ENCODE measurements around the gene PPM1L. TPM values are rescaled to one million over a fixed set of nuclear protein-coding genes. Genes with fewer than 3 reads are reported as not detected.

The PPM1L gene
- polyA plus RNA-seq, 3 donors: 5.5 to 9.9 (median 7.8) TPM

DNA sequence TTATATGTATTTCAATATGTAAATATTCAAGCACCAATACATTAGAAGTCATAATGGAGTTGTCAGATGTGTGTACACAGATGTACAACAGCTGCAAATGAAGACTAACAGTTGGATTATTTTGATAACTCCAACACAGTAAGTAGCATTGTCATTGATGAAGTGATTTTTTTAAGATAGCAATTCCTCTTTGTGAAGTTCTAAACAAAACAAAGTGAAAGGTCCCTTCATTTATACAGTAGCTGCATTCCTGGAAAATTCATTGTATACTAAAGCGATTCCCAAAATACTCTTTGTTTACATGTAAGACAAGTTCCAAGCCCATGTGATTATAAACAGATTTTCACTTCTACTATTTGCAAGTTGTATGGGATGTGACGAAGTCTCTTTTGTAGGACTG is 234.4 kb downstream of the PPM1L start:
- H3K79me2 ChIP-seq (ENCODE audit: insufficient read depth, low read length): no peaks in the 10 kb centered on the region

DNA sequence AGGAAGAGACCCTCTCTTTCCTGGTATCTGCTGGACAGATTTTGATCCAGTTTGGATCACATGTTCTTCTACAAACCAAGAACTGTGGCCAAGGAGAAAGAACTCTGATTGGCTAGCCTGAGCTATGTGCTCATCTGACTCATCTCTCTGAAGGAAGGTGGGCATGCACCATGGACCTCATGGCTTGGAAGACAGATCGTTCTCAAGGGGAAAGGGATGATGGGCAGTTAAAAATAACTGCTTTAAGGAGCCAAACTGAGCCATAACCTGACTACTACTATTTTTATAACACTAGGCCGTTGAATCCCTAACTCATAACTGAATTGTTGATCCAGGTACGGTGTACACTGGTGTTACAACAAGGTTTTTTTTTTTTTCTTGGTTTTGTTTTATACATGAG is 236.7 kb downstream of the PPM1L start:
- intact Hi-C loops (cut with micrococcal nuclease): no loop called here
- TF ChIP-seq, protein P1, sequence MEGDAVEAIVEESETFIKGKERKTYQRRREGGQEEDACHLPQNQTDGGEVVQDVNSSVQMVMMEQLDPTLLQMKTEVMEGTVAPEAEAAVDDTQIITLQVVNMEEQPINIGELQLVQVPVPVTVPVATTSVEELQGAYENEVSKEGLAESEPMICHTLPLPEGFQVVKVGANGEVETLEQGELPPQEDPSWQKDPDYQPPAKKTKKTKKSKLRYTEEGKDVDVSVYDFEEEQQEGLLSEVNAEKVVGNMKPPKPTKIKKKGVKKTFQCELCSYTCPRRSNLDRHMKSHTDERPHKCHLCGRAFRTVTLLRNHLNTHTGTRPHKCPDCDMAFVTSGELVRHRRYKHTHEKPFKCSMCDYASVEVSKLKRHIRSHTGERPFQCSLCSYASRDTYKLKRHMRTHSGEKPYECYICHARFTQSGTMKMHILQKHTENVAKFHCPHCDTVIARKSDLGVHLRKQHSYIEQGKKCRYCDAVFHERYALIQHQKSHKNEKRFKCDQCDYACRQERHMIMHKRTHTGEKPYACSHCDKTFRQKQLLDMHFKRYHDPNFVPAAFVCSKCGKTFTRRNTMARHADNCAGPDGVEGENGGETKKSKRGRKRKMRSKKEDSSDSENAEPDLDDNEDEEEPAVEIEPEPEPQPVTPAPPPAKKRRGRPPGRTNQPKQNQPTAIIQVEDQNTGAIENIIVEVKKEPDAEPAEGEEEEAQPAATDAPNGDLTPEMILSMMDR (IDR thresholded peaks at IDR 0.05): no peak
- Mint-ChIP-seq H3K36me3 (peaks cover 0 to 5% of the 10 kb centered on the region in 2 donors), H3K4me1 (no peaks in the 10 kb centered on the region), H3K9me3 (peaks cover 0 to 7% (median 4%) of the 10 kb centered on the region in 7 donors), H3K27me3 (ENCODE audit: low read depth in 3 of 3) (peaks cover 0 to 3% (median 2%) of the 10 kb centered on the region in 3 donors), H3K27ac (no peak overlapping the region), H3K4me3 (no peak overlapping the region)
- Histone ChIP-seq H3K27me3 (ENCODE audit: control insufficient read depth in 2 of 2, insufficient read depth in 2 of 2, low read length in 2 of 2) (no peaks in the 10 kb centered on the region), H3K9me3 (replicated peaks in 1 of 2; ENCODE audit: control insufficient read depth in 1 of 2, insufficient read depth in 1 of 2, low read length in 2 of 2) (no peaks in the 10 kb centered on the region), H3K9ac (ENCODE audit: insufficient read depth, low read length, poor library complexity, severe bottlenecking) (no peak overlapping the region), H3K36me3 (replicated peaks in 1 of 2; ENCODE audit: control insufficient read depth in 1 of 2, insufficient read depth in 2 of 2, low read length in 2 of 2) (no peaks in the 10 kb centered on the region), H2AFZ (ENCODE audit: insufficient read depth, low read depth, low read length, poor library complexity, severe bottlenecking) (no peak overlapping the region), H3K79me2 (ENCODE audit: insufficient read depth, low read length) (no peaks in the 10 kb centered on the region), H4K20me1 (ENCODE audit: insufficient read depth, low read length) (no peaks in the 10 kb centered on the region), H3K27ac (ENCODE audit: low read depth in 1 of 2, low read length in 2 of 2) (no peak overlapping the region), H3K4me1 (ENCODE audit: control insufficient read depth in 1 of 2, insufficient read depth in 2 of 2, low read length in 2 of 2) (no peaks in the 10 kb centered on the region), H3K4me2 (replicated peaks; ENCODE audit: extremely low read depth, low read length, poor library complexity, severe bottlenecking) (no peak overlapping the region), H3K4me3 (replicated peaks in 1 of 3; ENCODE audit: low read depth in 2 of 3, low read length in 3 of 3) (no peak overlapping the region)
- WGBS (ENCODE audit: insufficient coverage): no CpG with 5 or more reads among the region's 3 CpGs
- DNase-seq: no peak

More for the DNA sequence above, 234.4 kb downstream of the PPM1L start:
- Mint-ChIP-seq H3K27ac (no peak overlapping the region), H3K9me3 (peaks cover 0 to 3% (median 2%) of the 10 kb centered on the region in 7 donors), H3K36me3 (peaks cover 3 to 5% of the 10 kb centered on the region in 2 donors), H3K4me3 (no peak overlapping the region), H3K27me3 (ENCODE audit: low read depth in 3 of 3) (peaks cover 0 to 3% (median 2%) of the 10 kb centered on the region in 3 donors), H3K4me1 (peaks cover 15% of the 10 kb centered on the region)
- no peaks in the 10 kb centered on the region for H3K27me3 ChIP-seq (ENCODE audit: control insufficient read depth in 2 of 2, insufficient read depth in 2 of 2, low read length in 2 of 2)
- TF ChIP-seq, protein P1 (IDR thresholded peaks at IDR 0.05): no peak
- peaks cover 9 to 12% of the 10 kb centered on the region in 2 donors for H3K4me1 ChIP-seq (ENCODE audit: control insufficient read depth in 1 of 2, insufficient read depth in 2 of 2, low read length in 2 of 2)
- H3K4me2 ChIP-seq (replicated peaks; ENCODE audit: extremely low read depth, low read length, poor library complexity, severe bottlenecking): no peak overlapping the region
- no peak overlapping the region for H2AFZ ChIP-seq (ENCODE audit: insufficient read depth, low read depth, low read length, poor library complexity, severe bottlenecking)
- no peak for DNase-seq
- WGBS (ENCODE audit: insufficient coverage): no CpG with 5 or more reads among the region's 2 CpGs
- H3K27ac ChIP-seq (ENCODE audit: low read depth in 1 of 2, low read length in 2 of 2): no peak overlapping the region
- no peak overlapping the region for H3K9ac ChIP-seq (ENCODE audit: insufficient read depth, low read length, poor library complexity, severe bottlenecking)
- H3K9me3 ChIP-seq (replicated peaks in 1 of 2; ENCODE audit: control insufficient read depth in 1 of 2, insufficient read depth in 1 of 2, low read length in 2 of 2): no peaks in the 10 kb centered on the region
- intact Hi-C loops (cut with micrococcal nuclease): no loop called here
- H4K20me1 ChIP-seq (ENCODE audit: insufficient read depth, low read length): no peaks in the 10 kb centered on the region
- H3K4me3 ChIP-seq (replicated peaks in 1 of 3; ENCODE audit: low read depth in 2 of 3, low read length in 3 of 3): no peak overlapping the region
- H3K36me3 ChIP-seq (replicated peaks in 1 of 2; ENCODE audit: control insufficient read depth in 1 of 2, insufficient read depth in 2 of 2, low read length in 2 of 2): no peaks in the 10 kb centered on the region
